HG03039 (cell line): ENCODE measurements around the gene TKTL2.

Source experiments
- ATAC-seq: cut with Tn5 transposase; IDR thresholded peaks from one replicate; pipeline ENCODE4 v1.9.1; 2021; ENCODE audit warnings: mild to moderate bottlenecking, moderate library complexity; ENCODE audit not compliant: unreplicated experiment

Gene TKTL2, protein sequence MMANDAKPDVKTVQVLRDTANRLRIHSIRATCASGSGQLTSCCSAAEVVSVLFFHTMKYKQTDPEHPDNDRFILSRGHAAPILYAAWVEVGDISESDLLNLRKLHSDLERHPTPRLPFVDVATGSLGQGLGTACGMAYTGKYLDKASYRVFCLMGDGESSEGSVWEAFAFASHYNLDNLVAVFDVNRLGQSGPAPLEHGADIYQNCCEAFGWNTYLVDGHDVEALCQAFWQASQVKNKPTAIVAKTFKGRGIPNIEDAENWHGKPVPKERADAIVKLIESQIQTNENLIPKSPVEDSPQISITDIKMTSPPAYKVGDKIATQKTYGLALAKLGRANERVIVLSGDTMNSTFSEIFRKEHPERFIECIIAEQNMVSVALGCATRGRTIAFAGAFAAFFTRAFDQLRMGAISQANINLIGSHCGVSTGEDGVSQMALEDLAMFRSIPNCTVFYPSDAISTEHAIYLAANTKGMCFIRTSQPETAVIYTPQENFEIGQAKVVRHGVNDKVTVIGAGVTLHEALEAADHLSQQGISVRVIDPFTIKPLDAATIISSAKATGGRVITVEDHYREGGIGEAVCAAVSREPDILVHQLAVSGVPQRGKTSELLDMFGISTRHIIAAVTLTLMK

DNA sequence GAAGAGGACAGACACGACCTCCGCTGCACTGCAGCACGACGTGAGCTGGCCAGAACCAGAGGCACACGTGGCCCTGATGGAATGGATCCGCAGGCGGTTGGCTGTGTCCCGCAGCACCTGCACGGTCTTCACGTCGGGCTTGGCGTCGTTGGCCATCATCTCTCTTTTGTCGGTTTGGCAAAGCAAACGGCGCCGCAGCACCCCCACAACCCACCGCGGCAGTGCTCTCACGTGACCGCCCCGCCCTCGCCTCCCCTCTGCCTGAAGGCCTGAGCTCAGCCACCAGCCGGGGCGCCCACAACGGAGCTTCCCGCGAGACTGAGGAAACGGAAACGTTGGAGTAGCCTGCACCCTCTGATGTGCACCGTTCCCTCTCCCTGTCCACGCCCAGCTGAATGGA lies at the start of gene TKTL2:
TSS of gene TKTL2 (minus strand) at position 179 of the 400 bp plus-strand sequence. CDS start at position 159, 20 bp downstream.
- ATAC-seq, result no peak

DNA sequence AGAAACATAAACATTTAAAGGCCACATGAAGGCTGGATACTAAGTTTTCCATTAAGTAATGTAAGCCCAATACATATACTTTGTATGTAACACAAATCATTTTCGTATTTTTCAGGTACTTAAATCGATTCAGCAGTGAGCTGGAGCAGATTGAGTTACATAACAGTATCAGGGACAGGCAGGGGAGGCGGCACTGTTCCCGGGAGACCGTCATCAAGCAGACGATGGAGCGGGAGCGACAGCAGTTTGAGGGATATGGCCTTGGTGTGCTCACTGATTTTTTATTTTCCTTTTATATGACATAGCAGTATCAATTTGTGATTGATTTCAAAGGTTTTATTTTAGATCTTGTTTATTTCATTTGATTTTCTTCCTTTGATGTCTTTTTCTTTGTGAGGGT lies 41.6 kb upstream of the TKTL2 start:
- no peak for ATAC-seq

DNA sequence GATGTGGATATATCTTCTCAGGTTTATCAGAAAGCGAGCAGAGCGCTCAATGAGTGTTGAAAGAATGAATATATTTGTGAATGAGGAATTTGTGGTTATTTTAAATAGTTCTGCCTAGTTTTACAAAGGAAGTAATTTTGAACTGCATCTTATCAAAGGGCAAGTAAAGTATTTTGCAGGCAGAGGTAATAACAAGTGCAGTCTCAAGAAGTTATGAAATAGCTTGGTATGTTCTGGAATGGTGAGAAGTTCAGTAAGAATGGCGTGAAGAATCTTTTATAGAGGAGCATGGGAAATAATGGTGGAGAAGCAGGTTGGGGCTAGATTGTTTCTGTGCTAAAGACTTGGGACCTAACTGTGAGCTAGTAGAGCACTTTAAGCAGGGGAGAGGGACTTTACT lies 31.8 kb upstream of the TKTL2 start:
- no peak for ATAC-seq

DNA sequence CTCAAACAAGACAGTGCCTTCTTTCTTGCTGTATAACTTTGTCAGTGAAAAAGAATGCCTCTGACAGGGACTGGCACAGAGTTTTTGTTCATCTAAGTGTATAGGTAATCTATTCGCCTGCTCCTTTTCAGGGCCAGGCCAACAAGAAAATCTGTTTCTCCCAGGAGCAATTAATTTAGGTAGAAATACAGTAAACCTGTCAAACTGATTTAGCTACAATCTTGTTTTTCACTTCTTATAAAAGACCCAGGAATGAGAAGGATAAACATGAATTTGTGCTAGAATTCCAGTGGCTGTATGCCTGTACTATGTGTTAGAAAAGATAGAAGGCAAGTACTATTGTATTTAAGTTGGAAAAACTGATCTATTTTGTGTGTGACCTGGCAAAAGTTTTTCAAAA lies 27.0 kb upstream of the TKTL2 start:
- ATAC-seq, result no peak

DNA sequence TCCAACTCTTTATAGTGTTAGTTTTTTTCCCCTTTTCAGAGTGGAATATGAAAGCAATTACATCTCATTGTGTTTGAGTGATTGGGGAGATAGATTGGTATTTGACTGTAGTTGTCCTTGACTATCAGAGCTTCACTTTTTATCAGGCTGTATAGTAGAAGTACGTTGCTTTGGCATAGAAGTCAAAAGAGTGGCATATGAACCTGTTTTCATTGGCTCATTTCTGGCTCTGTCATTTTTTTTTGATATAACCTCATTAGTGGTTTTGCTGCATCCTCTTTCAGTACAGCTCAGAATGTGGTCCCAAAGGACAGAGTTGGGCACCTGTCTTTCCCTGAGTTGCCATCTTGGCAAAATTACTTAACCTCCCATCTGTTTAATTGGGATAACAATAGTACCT lies 22.3 kb upstream of the TKTL2 start:
- no peak for ATAC-seq

DNA sequence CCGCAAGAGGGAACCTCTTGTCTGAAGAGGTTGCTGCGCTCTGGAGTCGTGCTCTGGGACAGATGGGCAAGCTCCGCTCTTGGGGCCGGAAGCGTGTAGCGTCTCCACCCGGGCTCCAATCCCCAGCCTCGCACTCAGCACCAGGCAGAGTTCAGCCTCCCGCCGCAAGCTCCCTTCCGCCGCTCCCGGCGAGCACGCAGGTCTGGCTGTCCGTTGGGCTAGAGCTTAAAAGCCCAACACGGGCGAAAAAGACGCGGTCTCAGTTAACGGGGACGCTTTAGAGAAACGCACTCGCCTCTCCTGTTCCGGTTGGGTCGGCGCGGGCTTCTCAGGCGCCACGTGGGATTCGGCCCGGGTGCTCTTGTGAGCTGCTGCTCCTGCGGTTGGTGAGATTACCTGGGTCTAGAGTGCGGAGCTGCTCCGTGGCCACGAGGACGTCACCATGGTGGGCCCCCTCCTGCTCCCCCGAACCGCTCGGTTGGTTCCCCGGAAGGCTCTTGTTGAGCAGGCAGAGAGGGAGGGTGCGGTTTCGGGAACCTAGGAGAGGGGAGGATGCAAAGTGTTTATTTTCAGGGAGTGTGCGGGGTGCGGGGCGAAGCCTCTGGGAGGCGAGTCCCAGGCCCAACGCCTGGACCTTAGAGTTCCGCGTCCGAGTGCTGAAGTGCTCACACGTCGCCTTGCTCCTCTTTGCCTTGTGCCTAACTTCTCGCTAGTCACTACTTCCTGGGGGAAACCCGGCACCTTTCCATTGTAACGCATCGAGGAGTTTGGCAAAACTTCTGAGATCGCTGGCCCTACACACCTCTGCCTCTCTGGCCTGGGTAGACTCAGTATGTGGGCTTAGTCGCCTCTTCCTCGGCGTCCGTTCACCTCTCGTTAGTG lies 21.0 kb upstream of the TKTL2 start, which contains the start of gene TMA16:
TSS of gene TMA16 (plus strand) at position 331 of the 882 bp plus-strand sequence. CDS start at position 443, 112 bp downstream.
- peak; percentile 88 for ATAC-seq

DNA sequence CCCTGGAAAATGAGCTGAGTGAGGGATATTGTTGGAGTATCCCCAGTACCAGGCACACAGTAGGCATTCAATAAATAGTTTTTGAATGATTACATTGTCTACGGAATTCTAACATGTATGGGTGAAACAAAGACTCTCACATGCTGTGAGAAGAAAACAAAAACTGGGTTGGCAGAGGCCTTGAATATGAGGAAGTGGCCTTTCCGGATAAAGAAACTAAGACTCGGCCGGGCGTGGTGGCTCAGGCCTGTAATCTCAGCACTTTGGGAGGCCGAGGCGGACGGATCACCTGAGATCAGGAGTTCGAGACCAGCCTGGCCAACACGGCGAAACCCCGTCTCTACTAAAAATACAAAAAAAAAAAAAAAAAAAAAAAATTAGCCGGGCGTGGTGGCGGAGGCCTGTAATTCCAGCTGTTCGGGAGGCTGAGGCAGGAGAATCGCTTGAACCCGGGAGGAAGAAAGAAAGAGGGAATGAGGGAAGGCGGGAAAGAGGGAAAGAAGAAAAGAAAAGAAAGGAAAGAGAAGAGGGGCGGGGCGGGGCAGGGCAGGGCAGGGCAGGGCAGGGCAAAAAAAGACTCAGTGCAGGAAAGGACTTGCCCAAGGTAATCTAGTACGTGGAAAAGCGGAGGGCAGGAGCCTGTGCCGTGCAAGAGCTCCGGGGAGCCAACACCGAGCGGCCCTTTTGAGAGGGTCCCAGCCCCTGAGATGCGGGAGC lies 20.2 kb upstream of the TKTL2 start:
- no peak for ATAC-seq

DNA sequence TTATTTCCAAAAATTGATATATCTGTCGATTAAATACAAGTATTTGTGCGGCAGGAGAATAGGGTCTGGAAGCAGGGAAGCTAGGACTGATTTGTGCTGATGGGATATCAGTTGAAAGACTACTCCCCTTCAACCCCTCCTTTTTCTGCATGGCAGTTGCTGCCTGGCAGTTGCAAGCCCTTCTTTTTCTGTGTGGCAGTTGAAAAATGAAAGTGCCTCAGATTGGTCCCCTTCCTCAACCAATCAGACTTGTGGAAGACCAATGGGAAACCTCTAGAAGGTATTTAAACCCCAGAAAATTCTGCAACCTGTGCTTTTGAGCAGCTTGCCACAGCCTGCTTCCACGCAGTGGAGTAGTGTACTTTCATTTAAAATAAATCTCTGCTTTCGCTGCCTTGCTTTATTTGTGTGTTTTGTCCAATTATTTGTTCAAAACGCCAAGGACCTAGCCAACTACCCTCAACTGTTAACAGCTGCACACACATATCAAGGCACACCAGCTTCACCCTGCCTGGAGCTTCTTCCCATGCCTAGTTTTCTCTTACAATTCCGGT lies 19.5 kb upstream of the TKTL2 start:
- ATAC-seq, result no peak

DNA sequence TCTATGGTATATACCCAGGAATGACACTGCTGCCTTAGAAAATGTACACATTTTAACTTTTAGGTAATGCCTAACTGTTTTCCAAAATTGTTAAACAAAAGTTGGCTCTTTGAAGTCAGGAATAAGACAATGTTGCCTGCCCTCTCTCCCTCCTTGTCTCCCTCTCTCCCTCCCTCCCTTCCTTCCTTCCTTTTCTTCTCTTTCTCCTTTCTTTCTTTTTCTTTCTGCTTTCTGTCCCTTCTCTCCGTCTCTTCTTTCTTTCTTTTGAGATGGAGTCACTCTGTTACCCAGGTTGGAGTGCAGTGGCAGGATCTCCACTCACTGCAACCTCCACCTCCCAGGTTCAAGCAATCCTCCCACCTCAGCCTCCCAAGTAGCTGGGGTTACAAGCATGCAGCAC lies 16.4 kb upstream of the TKTL2 start:
- ATAC-seq, result no peak

DNA sequence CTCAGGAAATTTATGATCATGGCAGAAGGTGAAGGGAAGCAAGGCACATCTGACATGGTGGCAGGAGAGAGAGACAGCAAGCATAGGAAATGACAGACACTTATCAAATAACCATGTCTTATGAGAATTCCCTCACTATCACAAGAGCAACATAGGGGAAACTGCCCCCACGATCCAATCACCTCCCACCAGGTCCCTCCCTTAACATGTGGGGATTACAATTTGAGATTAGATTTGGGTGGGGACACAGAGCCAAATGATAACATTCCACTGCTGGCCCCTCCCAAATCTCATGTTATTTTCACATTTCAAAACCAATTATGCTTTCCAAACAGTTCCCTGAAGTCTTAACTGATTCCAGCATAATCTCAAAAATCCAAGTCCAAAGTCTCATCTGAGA lies 12.8 kb upstream of the TKTL2 start:
- ATAC-seq, result no peak

DNA sequence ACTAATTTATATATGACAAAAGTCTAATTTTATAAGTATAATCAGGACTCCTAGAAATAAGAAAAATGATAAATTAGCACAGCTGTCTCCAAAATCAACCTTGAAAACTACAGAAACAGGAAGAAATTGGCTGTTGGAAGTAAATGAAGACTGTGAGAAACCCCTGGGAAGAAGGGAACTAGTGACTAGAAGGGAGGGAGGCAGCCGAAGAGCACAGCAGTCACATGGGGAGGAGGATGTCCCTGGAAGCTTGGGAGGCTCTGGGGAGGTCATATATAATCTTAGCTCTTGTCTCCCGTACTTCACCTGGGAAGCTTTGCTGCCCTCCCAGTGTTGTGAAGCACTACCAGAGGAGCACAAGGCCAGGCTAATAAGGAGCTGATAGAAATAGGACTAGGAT lies 12.0 kb upstream of the TKTL2 start:
- ATAC-seq, result no peak

DNA sequence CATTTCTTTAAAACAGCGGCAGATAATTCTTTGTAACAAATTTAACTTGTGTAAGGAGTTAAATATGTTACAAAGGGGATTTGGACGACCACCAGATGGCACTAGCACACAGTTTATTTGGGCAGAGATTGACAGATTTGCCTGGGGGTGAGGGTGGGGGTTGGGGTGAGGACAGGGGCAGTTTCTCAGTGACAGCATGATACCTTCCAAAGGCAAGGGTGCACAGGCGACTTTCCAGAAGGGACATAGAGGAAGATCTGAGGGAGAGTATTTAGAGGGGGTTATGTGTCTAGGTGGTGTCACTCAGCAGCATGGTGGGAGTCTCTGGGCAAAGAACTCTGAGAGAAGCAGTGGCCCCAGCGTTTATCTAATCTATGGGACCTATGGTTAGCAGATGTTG lies 11.4 kb upstream of the TKTL2 start:
- no peak for ATAC-seq

DNA sequence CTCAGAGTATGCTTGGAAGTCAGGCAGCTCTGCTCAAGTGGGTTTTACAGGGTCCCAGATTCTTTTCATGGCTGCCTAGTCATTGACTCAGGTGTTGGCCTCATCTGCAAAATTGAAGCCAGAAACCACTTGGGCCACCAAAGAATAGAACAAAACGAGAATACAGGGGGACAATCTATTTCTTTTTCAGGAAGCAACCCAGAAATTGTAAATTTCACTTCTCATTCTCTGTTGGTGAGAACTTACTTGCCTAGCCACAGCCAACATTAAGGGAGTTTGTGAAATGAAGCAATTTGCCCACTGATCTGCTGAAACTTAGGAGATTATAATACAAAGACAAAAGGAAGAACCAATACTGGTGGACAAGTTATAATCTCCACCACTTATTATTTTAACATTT lies 8.6 kb upstream of the TKTL2 start:
- ATAC-seq, result peak; percentile 64

DNA sequence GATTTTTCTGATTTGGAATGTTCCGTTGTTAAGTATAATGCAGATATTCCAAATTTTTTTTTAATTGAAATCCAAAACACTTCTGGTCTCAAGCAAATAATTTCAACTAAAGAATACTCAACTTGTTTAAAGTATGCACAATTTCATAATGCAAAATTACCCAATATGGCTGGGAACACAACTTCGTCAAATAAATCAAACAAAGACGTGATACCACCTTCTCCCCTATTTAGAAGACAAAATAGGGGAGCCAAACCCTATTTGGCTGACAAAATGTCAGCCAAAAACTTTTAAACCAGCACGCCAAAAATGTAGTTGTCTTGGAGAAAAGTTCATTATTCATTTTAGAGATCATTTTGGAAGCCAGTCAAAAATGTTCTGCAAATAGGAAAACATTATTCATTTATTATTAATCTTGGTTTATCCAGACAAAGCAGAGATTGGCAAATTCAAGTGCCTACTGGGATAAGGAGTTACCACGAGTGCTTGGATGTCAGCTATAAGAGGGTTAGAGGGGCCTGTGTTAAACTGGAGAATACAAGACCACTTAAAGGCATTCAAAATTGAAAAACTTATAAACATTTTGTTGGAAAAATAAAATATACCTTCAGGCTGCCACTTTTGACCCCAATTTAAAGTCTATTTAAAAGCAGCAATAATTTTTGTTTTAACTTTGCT lies 3.3 kb upstream of the TKTL2 start:
- ATAC-seq, result no peak

DNA sequence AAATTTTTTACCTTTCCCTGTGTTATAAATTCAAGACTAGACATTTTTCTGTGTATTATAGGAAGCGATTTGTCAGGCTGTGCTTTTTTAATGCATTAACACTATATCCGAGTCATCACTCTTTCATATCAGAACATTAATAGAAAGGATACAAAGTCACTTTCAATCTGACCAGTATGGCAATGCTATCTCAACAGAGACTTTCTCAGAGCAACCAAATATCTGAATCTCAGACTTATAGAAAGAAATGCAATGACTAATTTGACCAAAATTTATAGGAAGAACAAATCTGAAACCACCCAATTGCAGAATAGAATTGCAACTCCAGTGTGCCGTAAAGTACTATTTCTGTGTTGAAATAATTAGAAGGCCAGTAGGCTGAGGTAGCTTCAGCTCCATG lies 473 bp upstream of the TKTL2 start:
- no peak for ATAC-seq

DNA sequence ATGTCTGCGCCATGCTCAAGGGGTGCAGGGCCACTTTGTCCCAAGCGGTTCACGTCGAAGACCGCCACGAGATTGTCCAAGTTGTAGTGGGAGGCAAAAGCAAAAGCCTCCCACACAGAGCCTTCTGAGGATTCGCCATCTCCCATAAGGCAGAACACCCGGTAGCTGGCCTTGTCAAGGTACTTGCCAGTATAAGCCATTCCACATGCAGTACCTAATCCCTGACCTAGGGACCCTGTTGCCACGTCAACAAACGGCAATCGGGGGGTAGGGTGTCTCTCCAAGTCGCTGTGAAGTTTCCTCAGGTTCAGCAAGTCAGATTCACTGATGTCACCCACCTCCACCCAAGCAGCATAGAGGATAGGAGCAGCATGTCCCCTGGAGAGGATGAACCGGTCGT lies 424 bp downstream of the TKTL2 start:
- no peak for ATAC-seq

DNA sequence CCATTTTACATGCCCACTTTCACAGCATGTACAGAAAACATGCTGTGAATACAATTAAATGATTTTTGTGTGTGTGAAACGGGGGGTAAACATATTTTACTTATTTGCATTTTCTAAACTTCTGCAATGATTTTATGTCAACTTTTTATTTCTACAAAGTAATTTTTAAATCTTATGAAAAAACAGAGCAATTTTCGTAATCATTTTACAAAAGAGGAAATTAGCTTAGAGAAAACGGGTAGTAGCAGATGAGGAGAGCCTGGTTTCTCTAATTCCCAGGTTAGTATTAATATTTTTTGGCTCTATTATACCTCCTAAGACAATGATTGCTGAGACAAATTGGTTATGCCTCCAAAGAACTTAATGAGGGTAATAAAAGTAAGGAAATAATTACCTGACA lies 3.2 kb downstream of the TKTL2 start:
- no peak for ATAC-seq

DNA sequence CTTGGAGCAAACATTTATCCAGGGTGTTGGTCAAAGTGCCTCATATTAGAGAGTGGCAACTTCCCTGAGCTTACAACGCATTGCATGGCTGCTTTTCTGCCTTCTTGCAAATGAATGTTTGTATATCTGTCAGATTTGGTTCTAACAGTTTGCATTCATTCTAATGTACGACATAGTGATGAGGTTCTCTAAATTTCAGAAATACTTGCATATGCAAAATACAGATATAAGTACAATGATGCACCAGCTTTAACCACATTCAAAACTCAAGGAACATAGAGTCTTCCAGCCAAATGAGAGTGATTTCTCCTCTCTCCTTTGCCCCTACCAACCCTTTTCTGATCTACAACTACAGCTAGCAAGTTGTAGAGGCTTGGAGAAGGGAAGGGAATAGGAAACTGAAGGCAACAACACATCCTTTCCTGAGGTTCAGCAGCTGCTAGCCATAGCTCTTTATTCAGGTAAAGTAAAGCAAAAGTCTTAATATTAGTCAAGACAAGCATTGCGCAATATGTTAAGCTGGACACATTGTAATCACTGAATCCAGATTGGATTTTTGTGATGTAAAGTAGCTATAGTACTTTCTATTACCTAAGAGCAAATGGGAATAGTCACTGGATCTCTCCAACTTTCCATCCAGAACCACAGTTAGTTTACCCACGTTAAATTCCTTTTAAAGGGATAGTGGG lies 6.3 kb downstream of the TKTL2 start:
- no peak for ATAC-seq

DNA sequence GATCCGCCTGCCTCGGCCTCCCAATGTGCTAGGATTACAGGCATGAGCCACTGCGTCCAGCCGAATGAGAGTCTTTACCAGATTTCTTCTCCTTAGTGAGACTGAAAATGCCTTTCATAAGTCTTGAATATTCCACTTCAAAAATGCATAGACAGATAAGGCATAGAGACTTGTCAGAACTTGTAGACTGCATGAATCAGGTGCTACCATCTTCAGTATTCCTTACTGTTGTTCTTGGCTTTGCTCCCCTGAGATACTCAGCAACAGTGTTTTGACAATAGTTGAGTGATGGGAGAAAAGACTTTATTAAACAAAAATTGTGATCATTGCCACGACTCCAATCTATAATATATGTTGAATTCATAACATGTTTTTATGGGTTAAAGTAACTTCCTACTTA lies 11.0 kb downstream of the TKTL2 start:
- ATAC-seq, result no peak
